Stimulated activated CD8-positive, alpha-beta memory T cell treated with anti-CD3 and anti-CD28 coated beads, Interleukin-15, amount 100 ng/mL, for 1 hour (primary cell): ENCODE results near the gene PLK4.
A peak's percentile ranks its signal among the peaks of the same experiment; 100 is the strongest.
"Not testable (repeated sequence)": the region's sequence is repeated elsewhere in the genome, so short reads cannot be mapped to it uniquely, and the experiment has no call there.

ENCODE experiments used
- DNase-seq: peaks from one replicate; pipeline ENCODE4 v3.0.0-alpha.2; 2020; ENCODE audit warnings: low read depth

The PLK4 gene

GRCh38 chr4:127880763-127881562 lies at the start of gene PLK4:
PLK4 (plus strand) TSS chr4:127880893; CDS start chr4:127881135, 242 bp downstream.
- DNase-seq, result peak; percentile 89

GRCh38 chr4:127832585-127832984 lies 48.1 kb upstream of the PLK4 start:
- DNase-seq, result no peak

GRCh38 chr4:127843704-127844600 lies 36.7 kb upstream of the PLK4 start:
- no peak for DNase-seq

- DNase-seq, result no peak
Observed at GRCh38 chr4:127844601-127845116, 36.0 kb upstream of the PLK4 start.

- DNase-seq, result no peak
Observed at GRCh38 chr4:127846061-127846460, 34.6 kb upstream of the PLK4 start.

- no peak for DNase-seq
Observed at GRCh38 chr4:127846765-127847164, 33.9 kb upstream of the PLK4 start.

GRCh38 chr4:127849505-127850234 lies 31.0 kb upstream of the PLK4 start:
- no peak for DNase-seq

- DNase-seq, result no peak
Observed at GRCh38 chr4:127852661-127853060, 28.0 kb upstream of the PLK4 start.

GRCh38 chr4:127856196-127856812 lies 24.4 kb upstream of the PLK4 start:
- no peak for DNase-seq

GRCh38 chr4:127856813-127857447 lies 23.8 kb upstream of the PLK4 start:
- DNase-seq, result no peak

- DNase-seq, result no peak
Observed at GRCh38 chr4:127857641-127858040, 23.1 kb upstream of the PLK4 start.

- DNase-seq, result no peak
Observed at GRCh38 chr4:127868196-127868595, 12.5 kb upstream of the PLK4 start.

GRCh38 chr4:127870281-127870680 lies 10.4 kb upstream of the PLK4 start:
- DNase-seq, result no peak

- no peak for DNase-seq
Observed at GRCh38 chr4:127870688-127871087, 10.0 kb upstream of the PLK4 start.

GRCh38 chr4:127875791-127876190 lies 4.9 kb upstream of the PLK4 start:
- no peak for DNase-seq

- no peak for DNase-seq
Observed at GRCh38 chr4:127881563-127881864, 821 bp downstream of the PLK4 start.

GRCh38 chr4:127888559-127888958 lies 7.9 kb downstream of the PLK4 start:
- DNase-seq, result no peak

GRCh38 chr4:127889903-127890302 lies 9.2 kb downstream of the PLK4 start:
- no peak for DNase-seq

GRCh38 chr4:127896069-127896468 lies 15.4 kb downstream of the PLK4 start:
- no peak for DNase-seq

- DNase-seq, result no peak
Observed at GRCh38 chr4:127896528-127896927, 15.8 kb downstream of the PLK4 start.

GRCh38 chr4:127899682-127900081 lies 19.0 kb downstream of the PLK4 start:
- DNase-seq, result not testable (repeated sequence)
